Fibroblast of lung (primary cell): ENCODE measurements around the gene HECW1.

Experiments used
- EZH2 ChIP-seq: IDR thresholded peaks from 2 replicates; pipeline ENCODE4 v1.5.1; 2012; ENCODE audit warnings: low read length, control low read depth, mild to moderate bottlenecking; ENCODE audit errors: missing control alignments
- TF ChIP-seq, protein P1 (sequence below), 2 donors: IDR thresholded peaks in 1 of 2; conservative IDR thresholded peaks in 1 of 2; 1 replicate in 1 of 2; 2 replicates in 1 of 2; pipeline ENCODE4 v1.5.1; 2011 to 2012; ENCODE audit warnings: low read length in 2 of 2, control low read depth in 1 of 2, inconsistent platforms in 1 of 2, low read depth in 1 of 2, mild to moderate bottlenecking in 1 of 2

DNA sequence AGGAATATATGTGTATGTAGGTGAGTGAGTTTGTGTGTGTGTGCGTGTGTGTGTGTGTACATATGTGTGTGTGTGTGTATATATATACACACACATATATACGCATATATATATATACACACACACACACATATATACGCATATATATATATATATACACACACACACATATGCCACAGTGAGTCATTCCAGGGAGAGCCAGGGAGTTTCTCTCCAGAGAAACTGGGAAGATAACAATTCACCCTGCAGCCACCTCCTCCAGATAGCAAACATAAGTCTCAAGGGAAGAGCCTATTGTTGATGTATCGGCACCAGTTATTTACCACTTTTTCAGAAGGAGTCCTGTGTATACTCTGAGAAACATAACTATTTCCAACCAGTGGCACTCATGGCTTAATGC lies 368.1 kb downstream of the HECW1 start:
- TF ChIP-seq, protein P1, sequence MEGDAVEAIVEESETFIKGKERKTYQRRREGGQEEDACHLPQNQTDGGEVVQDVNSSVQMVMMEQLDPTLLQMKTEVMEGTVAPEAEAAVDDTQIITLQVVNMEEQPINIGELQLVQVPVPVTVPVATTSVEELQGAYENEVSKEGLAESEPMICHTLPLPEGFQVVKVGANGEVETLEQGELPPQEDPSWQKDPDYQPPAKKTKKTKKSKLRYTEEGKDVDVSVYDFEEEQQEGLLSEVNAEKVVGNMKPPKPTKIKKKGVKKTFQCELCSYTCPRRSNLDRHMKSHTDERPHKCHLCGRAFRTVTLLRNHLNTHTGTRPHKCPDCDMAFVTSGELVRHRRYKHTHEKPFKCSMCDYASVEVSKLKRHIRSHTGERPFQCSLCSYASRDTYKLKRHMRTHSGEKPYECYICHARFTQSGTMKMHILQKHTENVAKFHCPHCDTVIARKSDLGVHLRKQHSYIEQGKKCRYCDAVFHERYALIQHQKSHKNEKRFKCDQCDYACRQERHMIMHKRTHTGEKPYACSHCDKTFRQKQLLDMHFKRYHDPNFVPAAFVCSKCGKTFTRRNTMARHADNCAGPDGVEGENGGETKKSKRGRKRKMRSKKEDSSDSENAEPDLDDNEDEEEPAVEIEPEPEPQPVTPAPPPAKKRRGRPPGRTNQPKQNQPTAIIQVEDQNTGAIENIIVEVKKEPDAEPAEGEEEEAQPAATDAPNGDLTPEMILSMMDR (conservative IDR thresholded peaks at IDR 0.05 in 1 of 2, IDR thresholded peaks at IDR 0.05 in 1 of 2; ENCODE audit: low read depth in 1 of 2, low read length in 2 of 2): no peak
- TF ChIP-seq EZH2: no peak
